Activated CD8-positive, alpha-beta memory T cell treated with anti-CD3 and anti-CD28 coated beads for 1 hour (primary cell): ENCODE results near the gene MC3R.
"Not testable (repeated sequence)": the region's sequence is repeated elsewhere in the genome, so short reads cannot be mapped to it uniquely, and the experiment has no call there.

ENCODE experiments used
- DNase-seq, 2 donors: peaks; one replicate each; pipeline ENCODE4 v3.0.0-alpha.2; 2020; ENCODE audit warnings: low read depth in 1 of 2; ENCODE audit errors: extremely low read depth in 1 of 2

Gene MC3R

GRCh38 chr20:56247954-56248782 lies at the start of gene MC3R:
Gene MC3R, plus strand, starts transcription at chr20:56248732. Its CDS starts 112 bp downstream, at chr20:56248844.
- peak in 1 of 2 donors; percentile 8 for DNase-seq

- DNase-seq, result no peak
Observed at GRCh38 chr20:56200456-56200855, 48.1 kb upstream of the MC3R start.

GRCh38 chr20:56202493-56203077 lies 45.9 kb upstream of the MC3R start:
- no peak for DNase-seq

- no peak for DNase-seq
Observed at GRCh38 chr20:56204206-56204605, 44.3 kb upstream of the MC3R start.

- no peak for DNase-seq
Observed at GRCh38 chr20:56205346-56205745, 43.2 kb upstream of the MC3R start.

GRCh38 chr20:56207656-56208055 lies 40.9 kb upstream of the MC3R start:
- DNase-seq, result no peak

- DNase-seq, result no peak
Observed at GRCh38 chr20:56208121-56208520, 40.4 kb upstream of the MC3R start.

GRCh38 chr20:56211051-56211450 lies 37.5 kb upstream of the MC3R start:
- no peak for DNase-seq

- no peak for DNase-seq
Observed at GRCh38 chr20:56212091-56212490, 36.4 kb upstream of the MC3R start.

GRCh38 chr20:56213321-56213720 lies 35.2 kb upstream of the MC3R start:
- DNase-seq, result no peak

- no peak for DNase-seq
Observed at GRCh38 chr20:56215115-56215514, 33.4 kb upstream of the MC3R start.

- DNase-seq, result no peak
Observed at GRCh38 chr20:56217829-56218228, 30.7 kb upstream of the MC3R start.

- not testable (repeated sequence) for DNase-seq
Observed at GRCh38 chr20:56221186-56221585, 27.3 kb upstream of the MC3R start.

- DNase-seq, result no peak
Observed at GRCh38 chr20:56222201-56222600, 26.3 kb upstream of the MC3R start.

GRCh38 chr20:56222945-56223344 lies 25.6 kb upstream of the MC3R start:
- no peak for DNase-seq

- DNase-seq, result no peak
Observed at GRCh38 chr20:56223352-56223751, 25.2 kb upstream of the MC3R start.

- no peak for DNase-seq
Observed at GRCh38 chr20:56228021-56228420, 20.5 kb upstream of the MC3R start.

- DNase-seq, result no peak
Observed at GRCh38 chr20:56229812-56230211, 18.7 kb upstream of the MC3R start.

- no peak for DNase-seq
Observed at GRCh38 chr20:56234110-56234509, 14.4 kb upstream of the MC3R start.

GRCh38 chr20:56237335-56237734 lies 11.2 kb upstream of the MC3R start:
- no peak for DNase-seq

- no peak for DNase-seq
Observed at GRCh38 chr20:56244259-56244658, 4.3 kb upstream of the MC3R start.

- no peak for DNase-seq
Observed at GRCh38 chr20:56245761-56246160, 2.8 kb upstream of the MC3R start.
